HL-60 (cell line): ENCODE results near the gene NAA80.

Experiments used
- DNase-seq, 2 experiments: peaks; one replicate each; pipeline ENCODE4 v3.0.0-alpha.2; 2010 to 2020; ENCODE audit warnings: low read depth in 1 of 2, low spot score in 1 of 2
- H3K27ac ChIP-seq: fragments of 250-450 bp; sonication (Bioruptor Pico); replicated peaks from 2 replicates; pipeline ENCODE4 v1.5.1; 2020; ENCODE audit warnings: mild to moderate bottlenecking, moderate library complexity
- H3K27me3 ChIP-seq: fragments of 250-450 bp; sonication (Bioruptor Pico); 2 replicates; pipeline ENCODE4 v1.5.1; 2021; ENCODE audit warnings: mild to moderate bottlenecking, moderate library complexity; ENCODE audit not compliant: insufficient read depth, poor library complexity, severe bottlenecking
- H3K4me3 ChIP-seq: replicated peaks from 2 replicates; pipeline ENCODE4 v1.5.1; 2011; ENCODE audit warnings: mild to moderate bottlenecking, control low read depth, low read length; ENCODE audit not compliant: insufficient read depth
- GABPA ChIP-seq: IDR thresholded peaks from 2 replicates; pipeline ENCODE4 v1.6.1; 2012; ENCODE audit warnings: low read depth
- POLR2AphosphoS5 ChIP-seq: IDR thresholded peaks from 2 replicates; pipeline ENCODE4 v1.6.1; 2012; ENCODE audit warnings: low read depth
- REST ChIP-seq: IDR thresholded peaks from 2 replicates; pipeline ENCODE4 v1.6.1; 2012; ENCODE audit warnings: low read depth; ENCODE audit not compliant: insufficient replicate concordance
- SPI1 ChIP-seq: IDR thresholded peaks from 2 replicates; pipeline ENCODE4 v1.6.1; 2012; ENCODE audit warnings: low read depth, mild to moderate bottlenecking, borderline replicate concordance
- TF ChIP-seq, protein P1 (sequence below): IDR thresholded peaks from one replicate; pipeline ENCODE4 v1.5.1; 2011; ENCODE audit warnings: low read length, control low read depth, inconsistent platforms; ENCODE audit not compliant: insufficient read depth

Gene NAA80

DNA sequence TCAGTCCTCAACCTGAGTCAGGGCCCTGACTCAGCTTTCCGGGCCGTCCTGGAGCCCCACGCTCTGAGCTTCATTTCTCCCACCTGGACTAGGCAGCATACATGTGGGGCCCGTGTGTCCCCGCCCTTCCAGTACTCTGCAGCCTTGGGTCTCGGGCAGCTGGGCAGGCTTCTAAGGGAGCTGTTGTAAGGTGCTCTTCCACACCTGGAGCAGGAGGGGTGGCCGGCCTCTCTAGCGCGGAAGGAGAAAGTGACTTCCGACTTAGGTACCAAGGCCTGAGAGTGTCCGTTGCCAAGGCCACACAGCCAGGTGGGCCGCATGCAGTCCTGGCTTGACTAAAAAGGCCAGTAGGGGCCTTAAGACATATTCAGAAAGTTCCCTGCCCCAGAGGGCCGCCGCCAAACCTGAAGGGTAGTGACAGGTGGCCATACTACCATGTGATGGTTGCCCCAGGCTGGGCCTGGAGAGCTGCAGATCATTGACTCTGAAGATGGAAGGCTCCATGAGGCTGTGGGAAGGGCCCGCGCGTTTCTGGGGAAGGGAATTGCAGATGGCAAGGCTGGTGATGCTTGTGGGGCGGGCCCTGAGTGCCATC lies 39.7 kb downstream of the NAA80 start:
- Histone ChIP-seq H3K27me3 (no peaks in the 10 kb centered on the region), H3K27ac (no peak overlapping the region), H3K4me3 (no peak overlapping the region)
- TF ChIP-seq REST: no peak
- no peak for DNase-seq

GRCh38 chr3:50258979-50259378 lies 40.2 kb downstream of the NAA80 start:
- H3K27me3 ChIP-seq: no peaks in the 10 kb centered on the region
- TF ChIP-seq POLR2AphosphoS5: no peak
- no peak for TF ChIP-seq REST
- TF ChIP-seq SPI1: no peak
- TF ChIP-seq, protein P1, sequence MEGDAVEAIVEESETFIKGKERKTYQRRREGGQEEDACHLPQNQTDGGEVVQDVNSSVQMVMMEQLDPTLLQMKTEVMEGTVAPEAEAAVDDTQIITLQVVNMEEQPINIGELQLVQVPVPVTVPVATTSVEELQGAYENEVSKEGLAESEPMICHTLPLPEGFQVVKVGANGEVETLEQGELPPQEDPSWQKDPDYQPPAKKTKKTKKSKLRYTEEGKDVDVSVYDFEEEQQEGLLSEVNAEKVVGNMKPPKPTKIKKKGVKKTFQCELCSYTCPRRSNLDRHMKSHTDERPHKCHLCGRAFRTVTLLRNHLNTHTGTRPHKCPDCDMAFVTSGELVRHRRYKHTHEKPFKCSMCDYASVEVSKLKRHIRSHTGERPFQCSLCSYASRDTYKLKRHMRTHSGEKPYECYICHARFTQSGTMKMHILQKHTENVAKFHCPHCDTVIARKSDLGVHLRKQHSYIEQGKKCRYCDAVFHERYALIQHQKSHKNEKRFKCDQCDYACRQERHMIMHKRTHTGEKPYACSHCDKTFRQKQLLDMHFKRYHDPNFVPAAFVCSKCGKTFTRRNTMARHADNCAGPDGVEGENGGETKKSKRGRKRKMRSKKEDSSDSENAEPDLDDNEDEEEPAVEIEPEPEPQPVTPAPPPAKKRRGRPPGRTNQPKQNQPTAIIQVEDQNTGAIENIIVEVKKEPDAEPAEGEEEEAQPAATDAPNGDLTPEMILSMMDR: no peak
- no peak for TF ChIP-seq GABPA
- peak in 1 of 2 experiments; percentile 16 for DNase-seq
- no peak overlapping the region for H3K4me3 ChIP-seq
- H3K27ac ChIP-seq: no peak overlapping the region

DNA sequence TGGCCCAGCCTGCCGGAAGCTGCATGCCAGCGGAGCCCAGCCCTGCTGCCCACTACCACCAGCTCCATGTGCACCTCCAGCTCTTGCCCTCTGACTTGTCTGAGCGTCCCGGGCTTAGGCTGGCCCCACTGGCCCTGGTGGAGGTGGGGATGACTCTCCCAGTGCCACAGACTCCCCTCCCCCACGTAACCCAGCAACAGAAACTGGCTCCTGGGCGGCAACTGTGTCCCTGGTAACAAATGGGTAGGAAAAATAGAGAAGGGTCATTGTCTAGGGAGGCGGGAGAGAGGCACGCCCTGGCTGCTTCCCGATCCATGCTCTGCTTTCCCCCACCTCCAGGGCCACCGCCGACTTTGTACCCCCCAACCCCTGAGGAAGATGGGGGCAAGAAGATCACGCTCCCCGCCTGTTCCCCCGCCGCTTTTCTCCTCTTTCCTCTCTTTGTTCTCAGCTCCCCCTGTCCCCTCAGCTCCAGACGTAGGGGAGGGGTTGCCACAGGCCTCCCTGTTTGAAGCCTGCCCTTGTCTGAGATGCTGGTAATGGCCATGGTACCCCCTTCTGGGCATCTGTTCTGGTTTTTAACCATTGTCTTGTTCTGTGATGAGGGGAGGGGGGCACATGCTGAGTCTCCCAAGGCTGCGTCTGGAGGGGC lies 41.0 kb downstream of the NAA80 start:
- TF ChIP-seq POLR2AphosphoS5 (no peak), GABPA (no peak), SPI1 (no peak), REST (no peak)
- TF ChIP-seq, protein P1: no peak
- Histone ChIP-seq H3K4me3 (no peak overlapping the region), H3K27me3 (no peaks in the 10 kb centered on the region), H3K27ac (no peak overlapping the region)
- no peak for DNase-seq
